Trophoblast cell (in vitro differentiated cells and primary cell): ENCODE results near the gene ASB9.

Experiments used
- DNase-seq, 2 donors: peaks; one replicate each; pipeline ENCODE4 v3.0.0-alpha.2; 2016
- H2AFZ ChIP-seq: 2 replicates; pipeline ENCODE4 v1.6.1; 2013; ENCODE audit warnings: low read length, moderate library complexity, mild to moderate bottlenecking; ENCODE audit not compliant: insufficient read depth, poor library complexity
- H2AK5ac ChIP-seq: 2 replicates; pipeline ENCODE4 v1.6.1; 2013; ENCODE audit warnings: mild to moderate bottlenecking, low read length
- H2BK120ac ChIP-seq: 2 replicates; pipeline ENCODE4 v1.6.1; 2013; ENCODE audit warnings: low read length, mild to moderate bottlenecking, moderate library complexity; ENCODE audit not compliant: insufficient read depth, poor library complexity
- H2BK12ac ChIP-seq: 2 replicates; pipeline ENCODE4 v1.6.1; 2013; ENCODE audit warnings: mild to moderate bottlenecking, low read length, moderate library complexity
- H2BK5ac ChIP-seq: 2 replicates; pipeline ENCODE4 v1.6.1; 2013; ENCODE audit warnings: low read length, low read depth, moderate library complexity, mild to moderate bottlenecking; ENCODE audit not compliant: poor library complexity
- H3K14ac ChIP-seq: 2 replicates; pipeline ENCODE4 v1.6.1; 2013; ENCODE audit warnings: mild to moderate bottlenecking, low read length
- H3K18ac ChIP-seq: 2 replicates; pipeline ENCODE4 v1.6.1; 2013; ENCODE audit warnings: mild to moderate bottlenecking, low read length
- H3K23ac ChIP-seq: 2 replicates; pipeline ENCODE4 v1.6.1; 2013; ENCODE audit warnings: low read length
- H3K27ac ChIP-seq: 2 replicates; pipeline ENCODE4 v1.5.1; 2013; ENCODE audit warnings: low read depth, mild to moderate bottlenecking, inconsistent platforms, low read length, moderate library complexity
- H3K27me3 ChIP-seq: 2 replicates; pipeline ENCODE4 v1.6.1; 2013; ENCODE audit warnings: inconsistent platforms, mild to moderate bottlenecking, low read length, moderate library complexity; ENCODE audit not compliant: insufficient read depth
- H3K36me3 ChIP-seq, 2 experiments: 1 replicate in 1 of 2; 2 replicates in 1 of 2; pipeline ENCODE4 v1.6.1; 2013; ENCODE audit warnings: low read length in 2 of 2, mild to moderate bottlenecking in 2 of 2, moderate library complexity in 1 of 2; ENCODE audit not compliant: insufficient read depth in 2 of 2, control insufficient read depth in 1 of 2
- H3K4ac ChIP-seq: 2 replicates; pipeline ENCODE4 v1.6.1; 2013; ENCODE audit warnings: low read depth, mild to moderate bottlenecking, low read length, moderate library complexity
- H3K4me1 ChIP-seq, 2 experiments: 1 replicate in 1 of 2; 2 replicates in 1 of 2; pipeline ENCODE4 v1.6.1; 2013; ENCODE audit warnings: low read length in 2 of 2, mild to moderate bottlenecking in 2 of 2, moderate library complexity in 1 of 2; ENCODE audit not compliant: insufficient read depth in 2 of 2, control insufficient read depth in 1 of 2
- H3K4me2 ChIP-seq: 2 replicates; pipeline ENCODE4 v1.6.1; 2013; ENCODE audit warnings: inconsistent platforms, mild to moderate bottlenecking, low read length, moderate library complexity
- H3K4me3 ChIP-seq: 2 replicates; pipeline ENCODE4 v1.5.1; 2013; ENCODE audit warnings: mild to moderate bottlenecking, low read depth, low read length, inconsistent platforms
- H3K79me1 ChIP-seq: one replicate; pipeline ENCODE4 v1.6.1; 2013; ENCODE audit warnings: low read length
- H3K79me2 ChIP-seq: 2 replicates; pipeline ENCODE4 v1.6.1; 2013; ENCODE audit warnings: low read length, mild to moderate bottlenecking; ENCODE audit not compliant: control insufficient read depth, insufficient read depth, poor library complexity
- H3K9ac ChIP-seq: 2 replicates; pipeline ENCODE4 v1.6.1; 2013; ENCODE audit warnings: mild to moderate bottlenecking, low read length
- H3K9me3 ChIP-seq: 2 replicates; pipeline ENCODE4 v1.6.1; 2013; ENCODE audit warnings: low read depth, mild to moderate bottlenecking, control low read depth, inconsistent platforms, low read length; ENCODE audit not compliant: insufficient read depth
- H4K12ac ChIP-seq: 2 replicates; pipeline ENCODE4 v1.6.1; 2013; ENCODE audit warnings: low read depth, mild to moderate bottlenecking, low read length, moderate library complexity
- H4K8ac ChIP-seq: 2 replicates; pipeline ENCODE4 v1.6.1; 2013; ENCODE audit warnings: low read depth, mild to moderate bottlenecking, low read length, moderate library complexity
- H4K91ac ChIP-seq: one replicate; pipeline ENCODE4 v1.6.1; 2013; ENCODE audit warnings: low read depth, mild to moderate bottlenecking, low read length, moderate library complexity
- WGBS: extraction: QIAGEN DNeasy Blood & Tissue Kit; methylation state at CpG from one replicate; pipeline ENCODE4 v1.1.7; 2013; ENCODE audit warnings: missing lambda C conversion rate; ENCODE audit not compliant: insufficient read length, insufficient coverage; ENCODE audit errors: extremely low coverage; 5-methylcytosine and 5-hydroxymethylcytosine counted together

The ASB9 gene

DNA sequence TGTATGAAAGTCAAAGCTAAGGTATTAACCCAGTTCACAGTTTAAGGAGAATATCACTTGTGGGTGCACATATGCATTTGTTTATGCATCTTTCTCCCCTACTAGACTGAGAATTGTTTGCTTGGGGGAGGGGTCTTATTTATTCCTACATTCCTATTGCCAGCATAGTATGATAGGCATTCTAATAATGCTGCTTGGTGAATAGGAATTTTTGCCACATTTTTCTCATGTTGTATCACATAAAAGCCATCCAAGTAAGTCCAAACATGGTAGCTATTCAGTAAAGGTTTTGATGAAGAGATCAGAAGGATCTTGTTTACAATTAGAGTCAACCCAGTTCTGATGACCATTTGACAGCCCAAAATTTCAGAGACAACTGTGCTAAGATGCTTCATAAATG lies 48.6 kb downstream of the ASB9 start:
- Histone ChIP-seq H3K18ac (no peak overlapping the region), H3K14ac (no peak overlapping the region), H3K4me2 (no peak overlapping the region), H4K91ac (no peak overlapping the region), H2AK5ac (no peak overlapping the region), H3K4me1 (no peaks in the 10 kb centered on the region), H3K27me3 (no peaks in the 10 kb centered on the region), H2BK5ac (no peak overlapping the region), H3K27ac (no peak overlapping the region), H3K9ac (no peak overlapping the region), H3K79me1 (no peaks in the 10 kb centered on the region), H3K4me3 (no peak overlapping the region), H4K8ac (no peak overlapping the region), H3K9me3 (no peaks in the 10 kb centered on the region), H2BK12ac (no peak overlapping the region), H3K23ac (no peak overlapping the region), H3K79me2 (no peaks in the 10 kb centered on the region), H2BK120ac (no peak overlapping the region), H4K12ac (no peak overlapping the region), H3K4ac (no peak overlapping the region), H2AFZ (no peak overlapping the region), H3K36me3 (no peaks in the 10 kb centered on the region)
- no peak for DNase-seq

DNA sequence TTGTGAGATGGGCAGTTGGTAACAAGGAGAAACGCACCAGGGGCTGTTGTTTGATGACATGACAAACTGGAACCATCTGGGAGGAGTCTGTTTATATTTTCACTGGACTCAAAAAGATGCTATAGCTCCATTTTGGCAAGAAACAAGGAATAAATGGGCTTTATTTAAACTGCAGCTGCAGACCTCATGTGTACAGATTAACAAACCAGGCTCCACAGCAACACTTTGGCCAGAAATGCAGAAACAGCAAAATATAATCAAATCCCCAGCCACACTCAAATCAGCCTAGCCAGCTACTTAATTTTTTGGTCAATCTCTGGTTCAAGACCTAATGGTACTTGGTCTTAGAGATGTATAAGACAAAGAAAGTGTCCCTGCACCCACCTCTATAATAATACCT lies 52.7 kb downstream of the ASB9 start:
- no CpG with 5 or more reads among the region's 1 CpG for WGBS
- Histone ChIP-seq H2BK5ac (no peak overlapping the region), H2BK120ac (no peak overlapping the region), H4K91ac (no peak overlapping the region), H2AFZ (no peak overlapping the region), H2AK5ac (no peak overlapping the region), H3K9ac (no peak overlapping the region), H3K18ac (no peak overlapping the region), H4K12ac (no peak overlapping the region), H3K4ac (no peak overlapping the region), H3K27ac (no peak overlapping the region), H3K9me3 (no peaks in the 10 kb centered on the region), H2BK12ac (no peak overlapping the region), H3K4me3 (no peak overlapping the region), H3K79me2 (no peaks in the 10 kb centered on the region), H3K4me1 (no peaks in the 10 kb centered on the region), H3K23ac (no peak overlapping the region), H3K27me3 (no peaks in the 10 kb centered on the region), H3K36me3 (no peaks in the 10 kb centered on the region), H3K14ac (no peak overlapping the region), H3K4me2 (no peak overlapping the region), H3K79me1 (no peaks in the 10 kb centered on the region), H4K8ac (no peak overlapping the region)
- DNase-seq, result no peak

DNA sequence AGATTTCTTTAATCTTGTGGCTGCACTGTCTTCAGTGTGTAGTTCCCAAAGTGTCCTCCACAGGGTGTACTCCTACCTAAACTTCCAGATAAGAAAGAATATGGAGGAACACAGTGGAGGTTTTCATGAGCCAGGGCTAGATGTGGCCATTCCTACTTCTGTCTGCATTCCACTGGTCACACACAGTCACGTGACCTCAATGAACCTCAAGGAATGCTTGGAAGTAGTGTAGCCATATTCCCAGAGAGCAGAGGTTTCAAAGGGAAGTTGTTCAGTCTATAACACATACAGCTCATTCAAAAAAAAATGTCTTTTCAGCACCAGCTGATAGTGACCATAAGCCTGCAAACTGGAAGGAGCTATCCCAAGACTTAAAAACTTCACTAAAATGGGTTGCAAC lies 53.6 kb downstream of the ASB9 start:
- no peaks in the 10 kb centered on the region for H3K79me1 ChIP-seq
- H3K18ac ChIP-seq, result no peak overlapping the region
- H2BK120ac ChIP-seq, result no peak overlapping the region
- no peaks in the 10 kb centered on the region for H3K79me2 ChIP-seq
- no peak overlapping the region for H4K91ac ChIP-seq
- no peak overlapping the region for H3K14ac ChIP-seq
- no peaks in the 10 kb centered on the region for H3K36me3 ChIP-seq
- no peak overlapping the region for H2AFZ ChIP-seq
- no peak overlapping the region for H3K4me3 ChIP-seq
- WGBS, result no CpG with 5 or more reads among the region's 1 CpG
- H3K9ac ChIP-seq, result no peak overlapping the region
- H3K27me3 ChIP-seq, result no peaks in the 10 kb centered on the region
- H2AK5ac ChIP-seq, result no peak overlapping the region
- H3K27ac ChIP-seq, result no peak overlapping the region
- DNase-seq, result no peak
- H4K8ac ChIP-seq, result no peak overlapping the region
- H4K12ac ChIP-seq, result no peak overlapping the region
- no peak overlapping the region for H2BK5ac ChIP-seq
- H3K4me2 ChIP-seq, result no peak overlapping the region
- H2BK12ac ChIP-seq, result no peak overlapping the region
- no peak overlapping the region for H3K4ac ChIP-seq
- no peaks in the 10 kb centered on the region for H3K4me1 ChIP-seq
- H3K9me3 ChIP-seq, result no peaks in the 10 kb centered on the region
- no peak overlapping the region for H3K23ac ChIP-seq

DNA sequence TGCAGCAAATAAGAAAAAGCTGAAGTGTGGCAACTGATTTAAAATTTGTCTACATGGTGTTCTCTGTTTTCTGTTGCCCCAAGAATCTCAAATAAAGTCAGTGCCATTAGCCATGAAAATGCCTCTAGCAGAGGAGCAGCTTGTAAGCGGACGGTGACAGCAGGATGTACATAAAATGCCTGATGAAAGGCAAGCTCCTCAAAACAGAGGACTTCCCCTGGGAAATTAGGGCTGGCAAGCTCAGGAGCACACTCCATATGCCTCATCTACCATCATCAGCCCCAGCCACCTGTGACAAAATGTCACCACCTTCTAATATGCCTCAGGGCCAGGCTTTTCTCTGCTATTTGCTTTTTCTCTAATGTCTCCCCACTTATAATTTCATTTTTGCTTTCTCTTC lies 54.5 kb downstream of the ASB9 start:
- H3K27me3 ChIP-seq, result no peaks in the 10 kb centered on the region
- no peaks in the 10 kb centered on the region for H3K79me2 ChIP-seq
- no peak for DNase-seq
- no peak overlapping the region for H2BK5ac ChIP-seq
- no peak overlapping the region for H3K4ac ChIP-seq
- H4K12ac ChIP-seq, result no peak overlapping the region
- no peak overlapping the region for H4K8ac ChIP-seq
- no peak overlapping the region for H3K18ac ChIP-seq
- no peak overlapping the region for H3K27ac ChIP-seq
- no peak overlapping the region for H3K23ac ChIP-seq
- no peak overlapping the region for H3K4me2 ChIP-seq
- H3K79me1 ChIP-seq, result no peaks in the 10 kb centered on the region
- H3K14ac ChIP-seq, result no peak overlapping the region
- H3K9me3 ChIP-seq, result no peaks in the 10 kb centered on the region
- H3K4me3 ChIP-seq, result no peak overlapping the region
- no peaks in the 10 kb centered on the region for H3K36me3 ChIP-seq
- no peaks in the 10 kb centered on the region for H3K4me1 ChIP-seq
- no peak overlapping the region for H2AFZ ChIP-seq
- H2BK12ac ChIP-seq, result no peak overlapping the region
- no peak overlapping the region for H2AK5ac ChIP-seq
- WGBS, result no CpG with 5 or more reads among the region's 2 CpGs
- H2BK120ac ChIP-seq, result no peak overlapping the region
- no peak overlapping the region for H3K9ac ChIP-seq
- no peak overlapping the region for H4K91ac ChIP-seq

DNA sequence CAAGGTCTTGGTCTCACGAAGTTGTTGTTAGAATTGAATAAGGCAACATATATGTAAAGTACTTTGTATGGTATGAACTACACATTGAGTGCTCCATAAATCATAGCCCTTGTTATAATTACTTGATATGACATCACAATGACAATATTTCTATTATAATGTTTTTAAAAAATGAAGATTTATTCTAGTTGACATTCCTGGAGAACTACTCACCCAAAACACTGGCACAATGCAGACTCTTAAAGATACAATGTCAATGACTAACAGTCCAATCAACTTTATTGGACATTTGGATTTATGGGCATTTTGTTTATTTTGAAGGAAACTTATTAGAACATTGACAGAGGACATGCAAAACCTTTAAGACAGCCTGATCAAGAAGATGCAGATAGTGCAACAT lies 55.3 kb downstream of the ASB9 start:
- Histone ChIP-seq H3K9me3 (no peaks in the 10 kb centered on the region), H3K9ac (no peak overlapping the region), H3K36me3 (no peaks in the 10 kb centered on the region), H3K23ac (no peak overlapping the region), H3K14ac (no peak overlapping the region), H4K12ac (no peak overlapping the region), H2BK120ac (no peak overlapping the region), H2AK5ac (no peak overlapping the region), H3K18ac (no peak overlapping the region), H3K79me2 (no peaks in the 10 kb centered on the region), H4K91ac (no peak overlapping the region), H3K79me1 (no peaks in the 10 kb centered on the region), H3K27me3 (no peaks in the 10 kb centered on the region), H3K4me1 (no peaks in the 10 kb centered on the region), H2AFZ (no peak overlapping the region), H3K4me3 (no peak overlapping the region), H4K8ac (no peak overlapping the region), H3K4me2 (no peak overlapping the region), H2BK12ac (no peak overlapping the region), H3K27ac (no peak overlapping the region), H2BK5ac (no peak overlapping the region), H3K4ac (no peak overlapping the region)
- WGBS, result no CpG with 5 or more reads among the region's 1 CpG
- DNase-seq, result no peak
